MM.1S (cell line): ENCODE data around the gene FARSB.

Experiments
- DNase-seq: peaks from one replicate; pipeline ENCODE4 v3.0.0-alpha.2; 2015
- H2AFZ ChIP-seq: fragments of 300-600 bp; sonication (generic); 2 replicates; pipeline ENCODE4 v1.6.0; 2016; ENCODE audit warnings: antibody characterized with exemption, low read length
- H3F3A ChIP-seq: fragments of 300-600 bp; sonication (generic); 2 replicates; pipeline ENCODE4 v1.6.1; 2016; ENCODE audit warnings: mild to moderate bottlenecking, antibody characterized with exemption, low read length, moderate library complexity, mixed read lengths; ENCODE audit not compliant: insufficient read depth
- H3K27ac ChIP-seq: fragments of 300-600 bp; sonication (generic); 2 replicates; pipeline ENCODE4 v1.5.1; 2016; ENCODE audit warnings: mild to moderate bottlenecking, low read length
- H3K27me3 ChIP-seq: fragments of 300-600 bp; sonication (generic); replicated peaks from 2 replicates; pipeline ENCODE4 v1.6.0; 2016; ENCODE audit warnings: low read length; ENCODE audit not compliant: insufficient read depth
- H3K36me3 ChIP-seq: fragments of 300-600 bp; sonication (generic); replicated peaks from 2 replicates; pipeline ENCODE4 v1.6.1; 2016; ENCODE audit warnings: mild to moderate bottlenecking, low read length, mixed read lengths; ENCODE audit not compliant: insufficient read depth
- H3K4me1 ChIP-seq: fragments of 300-600 bp; sonication (generic); 2 replicates; pipeline ENCODE4 v1.6.1; 2016; ENCODE audit warnings: low read length, mixed read lengths
- H3K4me2 ChIP-seq: fragments of 300-600 bp; sonication (generic); 2 replicates; pipeline ENCODE4 v1.6.0; 2016; ENCODE audit warnings: low read depth, low read length
- H3K4me3 ChIP-seq: fragments of 300-600 bp; sonication (generic); 2 replicates; pipeline ENCODE4 v1.5.1; 2016; ENCODE audit warnings: low read length, mixed read lengths
- H3K79me2 ChIP-seq: fragments of 300-600 bp; sonication (generic); 2 replicates; pipeline ENCODE4 v1.6.1; 2016; ENCODE audit warnings: mixed run types, low read length, mixed read lengths
- H3K9ac ChIP-seq: fragments of 300-600 bp; sonication (generic); 2 replicates; pipeline ENCODE4 v1.6.1; 2016; ENCODE audit warnings: low read length, mixed read lengths
- H3K9me2 ChIP-seq: fragments of 300-600 bp; sonication (generic); replicated peaks from 2 replicates; pipeline ENCODE4 v1.6.1; 2016; ENCODE audit warnings: mild to moderate bottlenecking, low read length, mixed read lengths; ENCODE audit not compliant: insufficient read depth
- H3K9me3 ChIP-seq: fragments of 300-600 bp; sonication (generic); replicated peaks from 2 replicates; pipeline ENCODE4 v1.6.1; 2016; ENCODE audit warnings: mild to moderate bottlenecking, low read length, mixed read lengths; ENCODE audit not compliant: insufficient read depth
- H4K20me1 ChIP-seq: fragments of 300-600 bp; sonication (generic); 2 replicates; pipeline ENCODE4 v1.6.1; 2016; ENCODE audit warnings: mild to moderate bottlenecking, low read length, moderate library complexity, mixed read lengths; ENCODE audit not compliant: insufficient read depth
- CTCF ChIP-seq: fragments of 300-600 bp; sonication (generic); IDR thresholded peaks from 2 replicates; pipeline ENCODE4 v1.5.1; 2016; ENCODE audit warnings: antibody characterized with exemption, low read length, mixed read lengths
- EZH2 ChIP-seq: fragments of 300-600 bp; sonication (generic); optimal IDR thresholded peaks from 2 replicates; pipeline ENCODE3; 2017; ENCODE audit warnings: low read depth, mild to moderate bottlenecking, antibody characterized with exemption, low read length, mixed read lengths
- EZH2phosphoT487 ChIP-seq: fragments of 300-600 bp; sonication (generic); IDR thresholded peaks from 2 replicates; pipeline ENCODE4 v1.6.1; 2018; ENCODE audit warnings: antibody characterized with exemption, low read length

Gene FARSB

GRCh38 chr2:222563106-222563718 lies 92.7 kb downstream of the FARSB start:
- H3F3A ChIP-seq = no peaks in the 10 kb centered on the region
- H3K27me3 ChIP-seq = no peaks in the 10 kb centered on the region
- no peak overlapping the region for H2AFZ ChIP-seq
- no peak overlapping the region for H3K9ac ChIP-seq
- no peaks in the 10 kb centered on the region for H3K79me2 ChIP-seq
- H3K4me1 ChIP-seq = no peaks in the 10 kb centered on the region
- no peaks in the 10 kb centered on the region for H3K36me3 ChIP-seq
- H3K9me2 ChIP-seq = no peaks in the 10 kb centered on the region
- no peak for DNase-seq
- no peaks in the 10 kb centered on the region for H3K9me3 ChIP-seq
- TF ChIP-seq EZH2phosphoT487 (no peak), CTCF (no peak), EZH2 (no peak)
- no peaks in the 10 kb centered on the region for H4K20me1 ChIP-seq
- no peak overlapping the region for H3K4me3 ChIP-seq
- no peak overlapping the region for H3K27ac ChIP-seq
- no peak overlapping the region for H3K4me2 ChIP-seq

GRCh38 chr2:222561817-222562645 lies 93.9 kb downstream of the FARSB start:
- Histone ChIP-seq H3K4me3 (no peak overlapping the region), H3K9me2 (no peaks in the 10 kb centered on the region), H3K27ac (no peak overlapping the region), H3K9me3 (no peaks in the 10 kb centered on the region), H3K9ac (no peak overlapping the region), H3F3A (no peaks in the 10 kb centered on the region), H3K36me3 (no peaks in the 10 kb centered on the region), H3K27me3 (no peaks in the 10 kb centered on the region), H3K4me1 (no peaks in the 10 kb centered on the region), H2AFZ (no peak overlapping the region), H3K79me2 (no peaks in the 10 kb centered on the region), H3K4me2 (no peak overlapping the region), H4K20me1 (no peaks in the 10 kb centered on the region)
- TF ChIP-seq CTCF = peak; percentile 65
- no peak for TF ChIP-seq EZH2phosphoT487
- TF ChIP-seq EZH2 = no peak
- DNase-seq = peak; percentile 47

GRCh38 chr2:222561151-222561550 lies 94.7 kb downstream of the FARSB start:
- DNase-seq = no peak
- no peak overlapping the region for H2AFZ ChIP-seq
- H3K4me2 ChIP-seq = no peak overlapping the region
- no peaks in the 10 kb centered on the region for H3K9me3 ChIP-seq
- H3K27ac ChIP-seq = no peak overlapping the region
- no peaks in the 10 kb centered on the region for H3F3A ChIP-seq
- H3K4me1 ChIP-seq = no peaks in the 10 kb centered on the region
- H3K4me3 ChIP-seq = no peak overlapping the region
- H3K9ac ChIP-seq = no peak overlapping the region
- no peaks in the 10 kb centered on the region for H4K20me1 ChIP-seq
- no peaks in the 10 kb centered on the region for H3K27me3 ChIP-seq
- H3K9me2 ChIP-seq = no peaks in the 10 kb centered on the region
- TF ChIP-seq CTCF (no peak), EZH2 (no peak), EZH2phosphoT487 (no peak)
- H3K36me3 ChIP-seq = no peaks in the 10 kb centered on the region
- H3K79me2 ChIP-seq = no peaks in the 10 kb centered on the region
